ENCODE measurements around the gene EVI5.
"Not testable (repeated sequence)": the region's sequence is repeated elsewhere in the genome, so short reads cannot be mapped to it uniquely, and the experiment has no call there.

The EVI5 gene

GRCh38 chr1:92791487-92792066, 6.7 kb upstream of the EVI5 start:
- no peak for DNase-seq (ENCODE audit: low spot score)

- DNase-seq (ENCODE audit: low spot score), result no peak
Measured at GRCh38 chr1:92790867-92791266, 6.0 kb upstream of the EVI5 start.

GRCh38 chr1:92790081-92790480, 5.2 kb upstream of the EVI5 start:
- no peak for DNase-seq (ENCODE audit: low spot score)

- DNase-seq (ENCODE audit: low spot score), result no peak
Measured at GRCh38 chr1:92786111-92786901, 1.4 kb upstream of the EVI5 start.

- peak; percentile 24 for DNase-seq (ENCODE audit: low spot score)
Measured at GRCh38 chr1:92784021-92784638, 778 bp downstream of the EVI5 start.

- not testable (repeated sequence) for DNase-seq (ENCODE audit: low spot score)
Measured at GRCh38 chr1:92783550-92783949, 1.4 kb downstream of the EVI5 start.

- DNase-seq (ENCODE audit: low spot score), result no peak
Measured at GRCh38 chr1:92778376-92778775, 6.5 kb downstream of the EVI5 start.

- no peak for DNase-seq (ENCODE audit: low spot score)
Measured at GRCh38 chr1:92774407-92774806, 10.5 kb downstream of the EVI5 start.

- not testable (repeated sequence) for DNase-seq (ENCODE audit: low spot score)
Measured at GRCh38 chr1:92773749-92774148, 11.2 kb downstream of the EVI5 start.

GRCh38 chr1:92769856-92770255, 15.1 kb downstream of the EVI5 start:
- no peak for DNase-seq (ENCODE audit: low spot score)

- DNase-seq (ENCODE audit: low spot score), result no peak
Measured at GRCh38 chr1:92768915-92769314, 16.0 kb downstream of the EVI5 start.

GRCh38 chr1:92768296-92768695, 16.6 kb downstream of the EVI5 start:
- no peak for DNase-seq (ENCODE audit: low spot score)

GRCh38 chr1:92764116-92764515, 20.8 kb downstream of the EVI5 start:
- no peak for DNase-seq (ENCODE audit: low spot score)

- no peak for DNase-seq (ENCODE audit: low spot score)
Measured at GRCh38 chr1:92762355-92762754, 22.6 kb downstream of the EVI5 start.

- no peak for DNase-seq (ENCODE audit: low spot score)
Measured at GRCh38 chr1:92759361-92759760, 25.5 kb downstream of the EVI5 start.

- no peak for DNase-seq (ENCODE audit: low spot score)
Measured at GRCh38 chr1:92756537-92756936, 28.4 kb downstream of the EVI5 start.

- DNase-seq (ENCODE audit: low spot score), result no peak
Measured at GRCh38 chr1:92755541-92756461, 29.1 kb downstream of the EVI5 start.

GRCh38 chr1:92754719-92755050, 30.2 kb downstream of the EVI5 start:
- no peak for DNase-seq (ENCODE audit: low spot score)

GRCh38 chr1:92754000-92754718, 30.7 kb downstream of the EVI5 start:
- DNase-seq (ENCODE audit: low spot score), result no peak

- DNase-seq (ENCODE audit: low spot score), result no peak
Measured at GRCh38 chr1:92752719-92753118, 32.2 kb downstream of the EVI5 start.

GRCh38 chr1:92749024-92749634, 35.8 kb downstream of the EVI5 start:
- DNase-seq (ENCODE audit: low spot score), result peak; percentile 71

All from iPS-NIHi11 (cell line).